Endothelial cell of umbilical vein (primary cell): ENCODE results near the gene SAMD4A. TPM values are rescaled to one million over a fixed set of nuclear protein-coding genes. Genes with fewer than 3 reads are reported as not detected.

Experiments
- BruUV-seq: library from RNA; stranded (reverse); fragments of 400-500 nt; replicated peaks from 2 replicates; lab custom pipeline; 2021; lab: Mats Ljungman, UMichigan
- CTCF ChIA-PET: fragments of 300-600, 350-600 bp; sonication (Branson Sonifier 250); formaldehyde crosslinking; loops from one replicate; lab custom pipeline; 2021; ENCODE audit warnings: antibody characterized with exemption, inconsistent platforms; lab: Charles Lee
- POLR2A ChIA-PET: fragments of 300-600, 350-600 bp; sonication (Branson Sonifier 250); formaldehyde crosslinking; loops from one replicate; lab custom pipeline; 2021; ENCODE audit warnings: antibody characterized with exemption, inconsistent platforms; lab: Charles Lee
- DNase-seq: peaks from one replicate; pipeline ENCODE4 v3.0.0-alpha.2; 2011; ENCODE audit warnings: low read depth, low spot score
- FAIRE-seq: peaks from 2 replicates; lab custom pipeline; 2011; peaks lifted over from hg19 to GRCh38; lab: Jason Lieb, UNC
- H2AFZ ChIP-seq: 2 replicates; pipeline ENCODE4 v1.6.0; 2012; ENCODE audit warnings: low read depth, low read length, control low read depth, inconsistent platforms
- H3K27ac ChIP-seq: 2 replicates; pipeline ENCODE4 v1.5.1; 2011; ENCODE audit warnings: low read depth, mild to moderate bottlenecking, control low read depth, low read length, moderate library complexity; ENCODE audit not compliant: insufficient read depth
- H3K27me3 ChIP-seq, 2 experiments: 2 replicates each; pipeline versions ENCODE4 v1.6.0 to v1.6.1; 2011; ENCODE audit warnings: low read length in 2 of 2, mixed read lengths in 1 of 2; ENCODE audit not compliant: control insufficient read depth in 2 of 2, insufficient read depth in 2 of 2
- H3K36me3 ChIP-seq, 2 experiments: 2 replicates in 1 of 2; 3 replicates in 1 of 2; pipeline ENCODE4 v1.5.1; 2011; ENCODE audit warnings: low read length in 2 of 2, mild to moderate bottlenecking in 1 of 2, moderate library complexity in 1 of 2; ENCODE audit not compliant: control insufficient read depth in 2 of 2, insufficient read depth in 2 of 2; ENCODE audit errors: extremely low read depth in 1 of 2
- H3K4me1 ChIP-seq: 3 replicates; pipeline ENCODE4 v1.5.1; 2011; ENCODE audit warnings: mild to moderate bottlenecking, low read length; ENCODE audit not compliant: control insufficient read depth, insufficient read depth; ENCODE audit errors: extremely low read depth
- H3K4me2 ChIP-seq: 2 replicates; pipeline ENCODE4 v1.6.1; 2011; ENCODE audit warnings: low read length, control low read depth, mixed read lengths; ENCODE audit not compliant: insufficient read depth
- H3K4me3 ChIP-seq, 3 experiments: fragments of 200-600 bp in 1 of 3; sonication (generic), shearing (Covaris generic) in 1 of 3; replicated peaks in 1 of 3; 2 replicates each; pipeline ENCODE4 v1.5.1; 2011 to 2016; ENCODE audit warnings: control low read depth in 3 of 3, low read length in 3 of 3, mild to moderate bottlenecking in 2 of 3, inconsistent platforms in 1 of 3, low read depth in 1 of 3, moderate library complexity in 1 of 3; ENCODE audit not compliant: insufficient read depth in 1 of 3
- H3K79me2 ChIP-seq: 2 replicates; pipeline ENCODE4 v1.6.0; 2012; ENCODE audit warnings: low read length, inconsistent platforms; ENCODE audit not compliant: control insufficient read depth, insufficient read depth
- H3K9ac ChIP-seq: replicated peaks from 2 replicates; pipeline ENCODE3; 2011; ENCODE audit warnings: low read length, control low read depth; ENCODE audit not compliant: insufficient read depth; ENCODE audit errors: extremely low read depth
- H3K9me1 ChIP-seq: replicated peaks from 3 replicates; pipeline ENCODE4 v1.6.0; 2011; ENCODE audit warnings: mild to moderate bottlenecking, low read length; ENCODE audit not compliant: control insufficient read depth, insufficient read depth; ENCODE audit errors: extremely low read depth
- H3K9me3 ChIP-seq: replicated peaks from 2 replicates; pipeline ENCODE4 v1.5.1; 2012; ENCODE audit warnings: low read length, inconsistent platforms; ENCODE audit not compliant: control insufficient read depth, insufficient read depth
- H4K20me1 ChIP-seq: replicated peaks from 2 replicates; pipeline ENCODE3; 2011; ENCODE audit warnings: mild to moderate bottlenecking, low read length; ENCODE audit not compliant: control insufficient read depth, insufficient read depth; ENCODE audit errors: extremely low read depth
- CTCF ChIP-seq, 2 donors: IDR thresholded peaks; 1 replicate in 1 of 2; 2 replicates in 1 of 2; pipeline ENCODE4 v1.5.1; 2011; ENCODE audit warnings: low read length in 2 of 2, mild to moderate bottlenecking in 2 of 2, moderate library complexity in 2 of 2, control low read depth in 1 of 2, inconsistent platforms in 1 of 2, low read depth in 1 of 2; ENCODE audit not compliant: insufficient read depth in 1 of 2; ENCODE audit errors: extremely low read depth in 1 of 2
- EZH2 ChIP-seq: IDR thresholded peaks from 2 replicates; pipeline ENCODE4 v1.6.1; 2012; ENCODE audit warnings: borderline replicate concordance, low read depth, mild to moderate bottlenecking, moderate library complexity, low read length, inconsistent platforms; ENCODE audit not compliant: severe bottlenecking
- FOS ChIP-seq: IDR thresholded peaks from 2 replicates; pipeline ENCODE4 v1.6.1; 2011; ENCODE audit warnings: mild to moderate bottlenecking, low read length, moderate library complexity, borderline replicate concordance; ENCODE audit not compliant: insufficient read depth
- GATA2 ChIP-seq: IDR thresholded peaks from 2 replicates; pipeline ENCODE4 v1.7.0; 2011; ENCODE audit warnings: low read depth, mild to moderate bottlenecking, moderate library complexity, mixed read lengths, low read length; ENCODE audit not compliant: insufficient read length, insufficient read depth
- JUN ChIP-seq: IDR thresholded peaks from 2 replicates; pipeline ENCODE4 v1.6.1; 2011; ENCODE audit warnings: borderline replicate concordance, low read depth; ENCODE audit not compliant: insufficient read length, insufficient read depth
- MAX ChIP-seq: IDR thresholded peaks from 2 replicates; pipeline ENCODE4 v1.6.1; 2011; ENCODE audit not compliant: insufficient read depth, insufficient read length
- MYC ChIP-seq: IDR thresholded peaks from one replicate; pipeline ENCODE4 v1.6.1; 2011; ENCODE audit warnings: mild to moderate bottlenecking, low read depth, low read length
- POLR2A ChIP-seq: IDR thresholded peaks from 2 replicates; pipeline ENCODE4 v1.6.1; 2012; ENCODE audit warnings: low read depth, mild to moderate bottlenecking, control low read depth, low read length
- POLR2AphosphoS5 ChIP-seq: IDR thresholded peaks from 2 replicates; pipeline ENCODE4 v1.6.1; 2012; ENCODE audit warnings: low read depth, mild to moderate bottlenecking, control low read depth, low read length, moderate library complexity; ENCODE audit not compliant: insufficient read depth
- dilution Hi-C: fragments of 300-500 bp; cut with MboI; formaldehyde crosslinking; loops from one replicate; pipeline ENCODE4 v1.15.0; 2019; ENCODE audit warnings: low sequenced_read_pairs; ENCODE audit not compliant: extremely low pct_ligation_motif_present
- intact Hi-C: fragments of 100-400 bp; cut with micrococcal nuclease; formaldehyde crosslinking; loops from one replicate; pipeline ENCODE4 v1.10.0; 2022
- polyA plus RNA-seq, 4 experiments: library from polyadenylated mRNA; depleted of rRNA in 3 of 4; stranded (reverse) in 3 of 4; unstranded in 1 of 4; fragments of >200 nt; gene quantifications; 2 replicates each; pipeline versions ENCODE4 v1.2.1 to v1.2.3, GENCODE V29; 2011 to 2012; ENCODE audit warnings: missing spikeins in 1 of 4
- total RNA-seq: library from RNA; stranded (reverse); gene quantifications from 2 replicates; pipeline ENCODE4 v1.2.3, GENCODE V29; 2021

The SAMD4A gene
- total and polyA plus RNA-seq, 2 donors (not counting 3 experiments of a cell fraction or from before 2014, with no cell fraction given), result 37.7 to 95.3 TPM

GRCh38 chr14:54687750-54688119 is 120.8 kb downstream of the SAMD4A start:
- TF ChIP-seq CTCF (IDR thresholded peaks at IDR 0.05; ENCODE audit: extremely low read depth in 1 of 2, insufficient read depth in 1 of 2, low read depth in 1 of 2, low read length in 2 of 2) (no peak), POLR2A (no peak), GATA2 (no peak), POLR2AphosphoS5 (no peak), JUN (no peak), FOS (no peak), MAX (no peak), MYC (no peak), EZH2 (no peak)
- no TSS peak for BruUV-seq
- DNase-seq, result no peak
- Histone ChIP-seq H3K9me1 (no peaks in the 10 kb centered on the region), H2AFZ (no peak overlapping the region), H3K4me2 (no peak overlapping the region), H4K20me1 (no peaks in the 10 kb centered on the region), H3K27ac (no peak overlapping the region), H3K9me3 (no peaks in the 10 kb centered on the region), H3K36me3 (no peaks in the 10 kb centered on the region), H3K4me1 (peaks cover 55% of the 10 kb centered on the region), H3K9ac (no peak overlapping the region), H3K79me2 (peaks cover 61% of the 10 kb centered on the region), H3K27me3 (no peaks in the 10 kb centered on the region), H3K4me3 (no peak overlapping the region)
- FAIRE-seq, result no peak
- ChIA-PET CTCF (interaction anchor here (1.5 to 2.1 kb wide), 2 partner anchors 14 to 33 kb away, joined by 3 to 4 read pairs; no protein-coding TSS in a partner anchor), POLR2A (no interaction called here)
- intact Hi-C loops, result no loop called here
- dilution Hi-C loops, result no loop called here
